Measurements from ENCODE around the gene DEDD.

The DEDD gene

GRCh38 chr1:161132410-161133219 is at the start of gene DEDD:
Gene DEDD (minus strand): TSS chr1:161132667. CDS start chr1:161124462, 8,205 bp downstream.
- TF ChIP-seq CREB1 (IDR thresholded peaks at IDR 0.05; ENCODE audit: low read depth) = no peak
- 0 out of 2 replicates have a peak, but pooled peaks have one; percentile 11 for TF ChIP-seq NFIC (IDR thresholded peaks at IDR 0.05)
- peak; percentile 66 for TF ChIP-seq MAX (IDR thresholded peaks at IDR 0.05)
- TF ChIP-seq EGR1 (IDR thresholded peaks at IDR 0.05) = peak; percentile 86; the same call in 1 of the 2 replicates
- no peak for TF ChIP-seq RAD21 (IDR thresholded peaks at IDR 0.05; ENCODE audit: low read depth)
- TF ChIP-seq CEBPB (IDR thresholded peaks at IDR 0.05) = no peak
- TF ChIP-seq REST (IDR thresholded peaks at IDR 0.05; ENCODE audit: low read depth) = no peak
- TF ChIP-seq EP300 (IDR thresholded peaks at IDR 0.05; ENCODE audit: borderline replicate concordance) = peak; percentile 41; the same call in 1 of the 2 replicates
- peak; percentile 65; the same call in 1 of the 2 replicates for TF ChIP-seq TAF1 (IDR thresholded peaks at IDR 0.05; ENCODE audit: low read depth)
- 0 out of 2 replicates have a peak, but pooled peaks have one; percentile 39 for TF ChIP-seq TCF12 (IDR thresholded peaks at IDR 0.05; ENCODE audit: low read depth)
- peak; percentile 99 for TF ChIP-seq YY1 (IDR thresholded peaks at IDR 0.05; ENCODE audit: low read depth)

GRCh38 chr1:161182214-161182613 is 49.7 kb upstream of the DEDD start:
- TF ChIP-seq TAF1 (IDR thresholded peaks at IDR 0.05; ENCODE audit: low read depth) = no peak
- TF ChIP-seq RAD21 (IDR thresholded peaks at IDR 0.05; ENCODE audit: low read depth) = no peak
- TF ChIP-seq TEAD4 (IDR thresholded peaks at IDR 0.05) = no peak
- TF ChIP-seq EP300 (IDR thresholded peaks at IDR 0.05; ENCODE audit: borderline replicate concordance) = no peak
- TF ChIP-seq MAX (IDR thresholded peaks at IDR 0.05) = no peak
- no peak for TF ChIP-seq TCF12 (IDR thresholded peaks at IDR 0.05; ENCODE audit: low read depth)
- no peak for TF ChIP-seq REST (IDR thresholded peaks at IDR 0.05; ENCODE audit: low read depth)
- TF ChIP-seq YY1 (IDR thresholded peaks at IDR 0.05; ENCODE audit: low read depth) = no peak

- TF ChIP-seq RAD21 (IDR thresholded peaks at IDR 0.05; ENCODE audit: low read depth) (0 out of 2 replicates have a peak, but pooled peaks have one; percentile 15), TCF12 (IDR thresholded peaks at IDR 0.05; ENCODE audit: low read depth) (no peak)
Measured at GRCh38 chr1:161180639-161181038, 48.2 kb upstream of the DEDD start.

GRCh38 chr1:161179698-161180097 is 47.2 kb upstream of the DEDD start:
- TF ChIP-seq FOXM1 (IDR thresholded peaks at IDR 0.05; ENCODE audit: borderline replicate concordance, low read depth) = no peak
- no peak for TF ChIP-seq REST (IDR thresholded peaks at IDR 0.05; ENCODE audit: low read depth)
- TF ChIP-seq CEBPB (IDR thresholded peaks at IDR 0.05) = no peak
- TF ChIP-seq TAF1 (IDR thresholded peaks at IDR 0.05; ENCODE audit: low read depth) = no peak
- no peak for TF ChIP-seq EP300 (IDR thresholded peaks at IDR 0.05; ENCODE audit: borderline replicate concordance)
- TF ChIP-seq NFIC (IDR thresholded peaks at IDR 0.05) = no peak
- TF ChIP-seq CREB1 (IDR thresholded peaks at IDR 0.05; ENCODE audit: low read depth) = no peak

- no peak for TF ChIP-seq NFIC (IDR thresholded peaks at IDR 0.05)
- no peak for TF ChIP-seq CEBPB (IDR thresholded peaks at IDR 0.05)
- TF ChIP-seq RAD21 (IDR thresholded peaks at IDR 0.05; ENCODE audit: low read depth) = no peak
- TF ChIP-seq USF1 (IDR thresholded peaks at IDR 0.05) = no peak
- TF ChIP-seq TCF12 (IDR thresholded peaks at IDR 0.05; ENCODE audit: low read depth) = no peak
- no peak for TF ChIP-seq CREB1 (IDR thresholded peaks at IDR 0.05; ENCODE audit: low read depth)
- no peak for TF ChIP-seq ZBTB7A (IDR thresholded peaks at IDR 0.05; ENCODE audit: low read depth)
- no peak for TF ChIP-seq TEAD4 (IDR thresholded peaks at IDR 0.05)
- no peak for TF ChIP-seq TAF1 (IDR thresholded peaks at IDR 0.05; ENCODE audit: low read depth)
- TF ChIP-seq FOXM1 (IDR thresholded peaks at IDR 0.05; ENCODE audit: borderline replicate concordance, low read depth) = no peak
- TF ChIP-seq MAX (IDR thresholded peaks at IDR 0.05) = no peak
- no peak for TF ChIP-seq YY1 (IDR thresholded peaks at IDR 0.05; ENCODE audit: low read depth)
- no peak for TF ChIP-seq REST (IDR thresholded peaks at IDR 0.05; ENCODE audit: low read depth)
- no peak for TF ChIP-seq EP300 (IDR thresholded peaks at IDR 0.05; ENCODE audit: borderline replicate concordance)
- TF ChIP-seq EGR1 (IDR thresholded peaks at IDR 0.05) = no peak
Measured at GRCh38 chr1:161177936-161178244, 45.4 kb upstream of the DEDD start.

Measured in Ishikawa (cell line).